ENCODE measurements around the gene AURKA.

Gene AURKA

DNA sequence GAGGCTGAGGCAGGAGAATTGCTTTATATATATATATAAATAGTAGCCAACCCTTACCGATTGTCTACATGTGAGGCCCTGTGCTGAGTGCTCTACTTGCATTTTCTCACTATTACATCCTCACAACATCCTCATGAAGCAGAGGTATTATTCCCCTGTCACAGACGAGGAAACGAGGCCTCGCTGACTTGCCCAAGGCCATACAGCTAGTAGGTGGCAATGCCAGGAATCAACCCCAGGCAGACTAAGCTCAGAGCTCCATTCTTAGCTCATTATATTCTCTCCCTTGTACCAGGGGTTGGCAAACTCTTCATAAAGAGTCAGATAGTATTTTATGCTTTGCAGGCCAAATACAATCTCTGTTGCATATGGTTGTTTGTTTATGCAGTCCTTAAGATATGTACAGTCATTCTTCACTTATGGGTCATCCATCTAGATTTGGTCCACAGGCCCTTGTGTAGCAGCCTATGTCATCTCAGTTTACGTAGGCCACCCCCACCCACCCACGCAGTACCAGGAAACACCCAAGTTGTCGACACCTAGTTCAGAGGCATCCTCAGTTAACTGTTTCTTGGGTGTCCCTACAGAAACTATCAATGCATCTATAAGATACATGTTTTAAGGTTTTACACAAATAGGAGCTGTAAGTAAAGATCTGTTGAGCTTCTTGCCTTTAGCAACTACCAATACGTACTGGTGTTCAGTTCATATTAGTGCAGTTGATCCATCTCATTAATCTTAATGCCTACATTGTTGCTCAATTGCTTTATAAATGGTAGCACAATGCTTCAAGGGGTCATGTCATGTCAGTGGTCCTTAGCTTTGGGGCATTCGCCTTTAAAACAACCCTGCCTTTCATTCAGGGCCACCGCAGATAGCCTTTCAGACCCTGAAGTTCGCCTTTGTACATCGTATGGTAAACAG lies 23.1 kb upstream of the AURKA start:
- Histone ChIP-seq H3K27me3 (ENCODE audit: insufficient read depth, low read length, poor library complexity, severe bottlenecking) (no peaks in the 10 kb centered on the region), H3K36me3 (ENCODE audit: insufficient read depth, low read length) (no peaks in the 10 kb centered on the region), H3K79me2 (ENCODE audit: insufficient read depth, low read length) (no peaks in the 10 kb centered on the region), H3K4me3 (ENCODE audit: low read length, poor library complexity, severe bottlenecking) (no peak overlapping the region), H3K9me2 (replicated peaks; ENCODE audit: low read depth, low read length) (no peaks in the 10 kb centered on the region), H3K4me1 (ENCODE audit: insufficient read depth, low read length, poor library complexity, severe bottlenecking) (peaks cover 24% of the 10 kb centered on the region), H4K20me1 (ENCODE audit: insufficient read depth, low read length, poor library complexity, severe bottlenecking) (no peaks in the 10 kb centered on the region), H3F3A (ENCODE audit: low read depth) (no peaks in the 10 kb centered on the region), H3K9me3 (ENCODE audit: insufficient read depth, low read depth, low read length) (no peaks in the 10 kb centered on the region), H3K9ac (ENCODE audit: low read depth, low read length, poor library complexity, severe bottlenecking) (no peak overlapping the region), H3K4me2 (ENCODE audit: low read depth, low read length, poor library complexity, severe bottlenecking) (no peak overlapping the region), H2AFZ (ENCODE audit: low read length) (no peak overlapping the region)
- no peak for TF ChIP-seq EZH2phosphoT487 (IDR thresholded peaks at IDR 0.05; ENCODE audit: borderline replicate concordance)
- TF ChIP-seq, protein P1, sequence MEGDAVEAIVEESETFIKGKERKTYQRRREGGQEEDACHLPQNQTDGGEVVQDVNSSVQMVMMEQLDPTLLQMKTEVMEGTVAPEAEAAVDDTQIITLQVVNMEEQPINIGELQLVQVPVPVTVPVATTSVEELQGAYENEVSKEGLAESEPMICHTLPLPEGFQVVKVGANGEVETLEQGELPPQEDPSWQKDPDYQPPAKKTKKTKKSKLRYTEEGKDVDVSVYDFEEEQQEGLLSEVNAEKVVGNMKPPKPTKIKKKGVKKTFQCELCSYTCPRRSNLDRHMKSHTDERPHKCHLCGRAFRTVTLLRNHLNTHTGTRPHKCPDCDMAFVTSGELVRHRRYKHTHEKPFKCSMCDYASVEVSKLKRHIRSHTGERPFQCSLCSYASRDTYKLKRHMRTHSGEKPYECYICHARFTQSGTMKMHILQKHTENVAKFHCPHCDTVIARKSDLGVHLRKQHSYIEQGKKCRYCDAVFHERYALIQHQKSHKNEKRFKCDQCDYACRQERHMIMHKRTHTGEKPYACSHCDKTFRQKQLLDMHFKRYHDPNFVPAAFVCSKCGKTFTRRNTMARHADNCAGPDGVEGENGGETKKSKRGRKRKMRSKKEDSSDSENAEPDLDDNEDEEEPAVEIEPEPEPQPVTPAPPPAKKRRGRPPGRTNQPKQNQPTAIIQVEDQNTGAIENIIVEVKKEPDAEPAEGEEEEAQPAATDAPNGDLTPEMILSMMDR (conservative IDR thresholded peaks at IDR 0.05; ENCODE audit: low read length) = no peak

DNA sequence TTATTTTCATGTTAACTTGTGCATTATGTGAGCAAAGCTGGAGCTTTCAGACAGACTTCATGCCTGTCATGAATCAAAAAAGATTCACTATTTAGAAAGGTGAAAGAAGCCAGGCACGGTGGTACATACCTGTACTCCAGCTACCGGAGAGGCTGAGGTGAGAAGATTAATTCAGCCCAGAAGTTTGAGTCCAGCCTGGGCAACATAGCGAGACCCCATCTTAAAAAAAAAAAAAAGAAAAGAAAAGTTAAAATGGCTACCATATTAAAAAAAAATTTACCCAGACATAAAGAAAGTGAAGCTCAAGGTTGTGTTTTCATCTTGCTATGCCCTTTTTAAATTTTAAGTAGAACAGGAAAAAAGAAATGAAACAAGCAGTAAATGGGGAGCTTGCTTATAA lies 20.9 kb upstream of the AURKA start:
- H3K4me3 ChIP-seq (ENCODE audit: low read length, poor library complexity, severe bottlenecking) = no peak overlapping the region
- peaks cover 9% of the 10 kb centered on the region for H3K4me1 ChIP-seq (ENCODE audit: insufficient read depth, low read length, poor library complexity, severe bottlenecking)
- no peaks in the 10 kb centered on the region for H3F3A ChIP-seq (ENCODE audit: low read depth)
- H2AFZ ChIP-seq (ENCODE audit: low read length) = no peak overlapping the region
- no peak for TF ChIP-seq EZH2phosphoT487 (IDR thresholded peaks at IDR 0.05; ENCODE audit: borderline replicate concordance)
- TF ChIP-seq, protein P1 (conservative IDR thresholded peaks at IDR 0.05; ENCODE audit: low read length) = no peak
- H3K9ac ChIP-seq (ENCODE audit: low read depth, low read length, poor library complexity, severe bottlenecking) = no peak overlapping the region
- H3K9me2 ChIP-seq (replicated peaks; ENCODE audit: low read depth, low read length) = no peaks in the 10 kb centered on the region
- no peaks in the 10 kb centered on the region for H3K79me2 ChIP-seq (ENCODE audit: insufficient read depth, low read length)
- no peaks in the 10 kb centered on the region for H3K9me3 ChIP-seq (ENCODE audit: insufficient read depth, low read depth, low read length)
- no peaks in the 10 kb centered on the region for H3K27me3 ChIP-seq (ENCODE audit: insufficient read depth, low read length, poor library complexity, severe bottlenecking)
- peaks cover 4% of the 10 kb centered on the region; the same call in 1 of the 2 replicates for H3K36me3 ChIP-seq (ENCODE audit: insufficient read depth, low read length)
- H3K4me2 ChIP-seq (ENCODE audit: low read depth, low read length, poor library complexity, severe bottlenecking) = no peak overlapping the region
- H4K20me1 ChIP-seq (ENCODE audit: insufficient read depth, low read length, poor library complexity, severe bottlenecking) = no peaks in the 10 kb centered on the region

DNA sequence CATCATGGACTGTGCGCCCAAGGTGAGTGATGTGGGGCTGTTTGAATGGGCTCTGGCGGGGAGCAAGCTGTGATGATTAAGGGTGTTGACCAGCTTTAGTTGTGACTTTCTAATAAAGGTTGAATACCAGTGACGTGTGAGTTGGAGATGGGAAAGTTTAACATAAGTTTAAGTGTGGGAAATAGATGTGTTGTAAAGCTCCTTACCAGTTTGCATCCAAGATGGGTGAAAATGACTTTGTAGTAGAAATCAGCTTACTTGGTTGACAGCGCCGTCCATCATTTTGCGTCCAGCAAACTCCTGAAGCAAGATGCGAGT lies 20.4 kb upstream of the AURKA start:
- H3K79me2 ChIP-seq (ENCODE audit: insufficient read depth, low read length) = no peaks in the 10 kb centered on the region
- H3K9me3 ChIP-seq (ENCODE audit: insufficient read depth, low read depth, low read length) = no peaks in the 10 kb centered on the region
- H3K9me2 ChIP-seq (replicated peaks; ENCODE audit: low read depth, low read length) = no peaks in the 10 kb centered on the region
- H3K4me3 ChIP-seq (ENCODE audit: low read length, poor library complexity, severe bottlenecking) = peak overlapping the region; percentile 58
- H3K36me3 ChIP-seq (ENCODE audit: insufficient read depth, low read length) = peaks cover 9% of the 10 kb centered on the region; the same call in 1 of the 2 replicates
- no peak overlapping the region for H2AFZ ChIP-seq (ENCODE audit: low read length)
- no peaks in the 10 kb centered on the region for H3K27me3 ChIP-seq (ENCODE audit: insufficient read depth, low read length, poor library complexity, severe bottlenecking)
- no peaks in the 10 kb centered on the region for H3F3A ChIP-seq (ENCODE audit: low read depth)
- H3K4me1 ChIP-seq (ENCODE audit: insufficient read depth, low read length, poor library complexity, severe bottlenecking) = peaks cover 5% of the 10 kb centered on the region
- H3K4me2 ChIP-seq (ENCODE audit: low read depth, low read length, poor library complexity, severe bottlenecking) = peak overlapping the region; percentile 55
- no peaks in the 10 kb centered on the region for H4K20me1 ChIP-seq (ENCODE audit: insufficient read depth, low read length, poor library complexity, severe bottlenecking)
- H3K9ac ChIP-seq (ENCODE audit: low read depth, low read length, poor library complexity, severe bottlenecking) = no peak overlapping the region
- TF ChIP-seq, protein P1 (conservative IDR thresholded peaks at IDR 0.05; ENCODE audit: low read length) = no peak
- no peak for TF ChIP-seq EZH2phosphoT487 (IDR thresholded peaks at IDR 0.05; ENCODE audit: borderline replicate concordance)

Measured in Loucy (cell line).